B cell (primary cell): Measurements from ENCODE around the gene HSPA14. TPM values are rescaled to one million over a fixed set of nuclear protein-coding genes. Genes with fewer than 3 reads are reported as not detected.

ENCODE experiments used
- ATAC-seq: fragments of 200-7000 bp; cut with Tn5 transposase; one replicate; pipeline ENCODE4 v1.10.0; 2021; ENCODE audit warnings: low read depth, mild to moderate bottlenecking, moderate number of reproducible peaks, moderate library complexity
- CTCF ChIA-PET: fragments of 350-600 bp; sonication (Branson Sonifier 250); formaldehyde crosslinking; loops from one replicate; lab custom pipeline; 2021; ENCODE audit warnings: antibody characterized with exemption, inconsistent platforms; lab: Charles Lee
- POLR2A ChIA-PET: fragments of 350-600 bp; sonication (Branson Sonifier 250); formaldehyde crosslinking; loops from one replicate; lab custom pipeline; 2021; ENCODE audit warnings: antibody characterized with exemption; lab: Charles Lee
- DNase-seq: peaks from one replicate; pipeline ENCODE4 v3.0.0; 2013
- H2AFZ ChIP-seq: 2 replicates; pipeline ENCODE4 v1.6.1; 2012; ENCODE audit warnings: mild to moderate bottlenecking, low read depth, low read length; ENCODE audit not compliant: insufficient read depth, poor library complexity, severe bottlenecking
- H3K27ac ChIP-seq, 2 donors: 1 replicate in 1 of 2; 2 replicates in 1 of 2; pipeline ENCODE4 v1.5.1; 2012 to 2013; ENCODE audit warnings: low read length in 2 of 2, mild to moderate bottlenecking in 2 of 2, moderate library complexity in 1 of 2
- H3K27me3 ChIP-seq, 4 experiments: fragments of 200-600 bp in 1 of 4; sonication (generic) in 1 of 4; replicated peaks in 1 of 4; 1 replicate in 2 of 4; 2 replicates in 2 of 4; pipeline versions ENCODE4 v1.6.1 to v1.7.0; 2013 to 2016; ENCODE audit warnings: low read length in 3 of 4, mild to moderate bottlenecking in 2 of 4, mixed read lengths in 1 of 4, moderate library complexity in 1 of 4; ENCODE audit not compliant: insufficient read depth in 4 of 4, control insufficient read depth in 3 of 4; ENCODE audit errors: control extremely low read depth in 1 of 4
- H3K36me3 ChIP-seq, 2 experiments: replicated peaks in 1 of 2; 1 replicate in 1 of 2; 2 replicates in 1 of 2; pipeline versions ENCODE4 v1.6.1 to v1.7.1; 2013; ENCODE audit warnings: low read length in 1 of 2; ENCODE audit not compliant: insufficient read depth in 2 of 2, control insufficient read depth in 1 of 2; ENCODE audit errors: control extremely low read depth in 1 of 2, extremely low read depth in 1 of 2
- H3K4me1 ChIP-seq, 2 donors: fragments of 200-600 bp in 1 of 2; sonication (generic) in 1 of 2; 1 replicate in 1 of 2; 2 replicates in 1 of 2; pipeline versions ENCODE4 v1.5.1 to v1.6.1; 2013 to 2017; ENCODE audit warnings: low read length in 2 of 2; ENCODE audit not compliant: control insufficient read depth in 2 of 2, insufficient read depth in 2 of 2
- H3K4me2 ChIP-seq: replicated peaks from 2 replicates; pipeline ENCODE3; 2012; ENCODE audit warnings: mild to moderate bottlenecking, low read depth, low read length; ENCODE audit not compliant: poor library complexity, severe bottlenecking
- H3K4me3 ChIP-seq, 5 experiments: fragments of 200-600 bp in 1 of 5; sonication (generic) in 1 of 5; 1 replicate in 3 of 5; 2 replicates in 2 of 5; pipeline versions ENCODE4 v1.5.1 to v1.7.0; 2011 to 2016; ENCODE audit warnings: low read length in 4 of 5, mild to moderate bottlenecking in 4 of 5, low read depth in 2 of 5, control low read depth in 1 of 5, moderate library complexity in 1 of 5; ENCODE audit not compliant: insufficient read depth in 1 of 5; ENCODE audit errors: control extremely low read depth in 1 of 5, extremely low read depth in 1 of 5
- H3K79me2 ChIP-seq: fragments of 200-600 bp; sonication (generic); one replicate; pipeline ENCODE4 v1.6.0; 2016; ENCODE audit warnings: low read length; ENCODE audit not compliant: control insufficient read depth, insufficient read depth
- H3K9ac ChIP-seq: fragments of 200-600 bp; sonication (generic); 2 replicates; pipeline ENCODE4 v1.6.1; 2017; ENCODE audit warnings: mild to moderate bottlenecking, low read length, moderate library complexity
- H3K9me3 ChIP-seq, 3 donors: one replicate each; pipeline versions ENCODE4 v1.6.1 to v1.7.1; 2013; ENCODE audit warnings: low read length in 2 of 3; ENCODE audit not compliant: control insufficient read depth in 2 of 3, insufficient read depth in 1 of 3; ENCODE audit errors: control extremely low read depth in 1 of 3
- H4K20me1 ChIP-seq: 2 replicates; pipeline ENCODE4 v1.6.0; 2012; ENCODE audit warnings: mild to moderate bottlenecking, low read length; ENCODE audit not compliant: insufficient read depth, control insufficient read depth, poor library complexity, severe bottlenecking
- H3K27ac Mint-ChIP-seq: one replicate; pipeline ENCODE4 v1.8.0; 2021; ENCODE audit warnings: mixed read lengths
- H3K27me3 Mint-ChIP-seq: one replicate; pipeline ENCODE4 v1.8.0; 2021; ENCODE audit warnings: mixed read lengths
- H3K4me1 Mint-ChIP-seq: one replicate; pipeline ENCODE4 v1.8.0; 2021; ENCODE audit warnings: mixed read lengths
- H3K4me3 Mint-ChIP-seq: one replicate; pipeline ENCODE4 v1.8.0; 2021; ENCODE audit warnings: mixed read lengths
- H3K9me3 Mint-ChIP-seq: one replicate; pipeline ENCODE4 v1.8.0; 2022; ENCODE audit warnings: mixed read lengths; ENCODE audit not compliant: insufficient read depth
- EZH2 ChIP-seq: IDR thresholded peaks from 2 replicates; pipeline ENCODE4 v1.6.1; 2012; ENCODE audit warnings: borderline replicate concordance, low read depth, mild to moderate bottlenecking, moderate library complexity, low read length; ENCODE audit not compliant: insufficient read depth, poor library complexity, severe bottlenecking
- WGBS: methylation state at CpG from one replicate; pipeline ENCODE4 v1.1.5; 2013; ENCODE audit warnings: missing lambda C conversion rate; ENCODE audit not compliant: insufficient coverage; 5-methylcytosine and 5-hydroxymethylcytosine counted together
- intact Hi-C: fragments of 100-400 bp; cut with micrococcal nuclease; formaldehyde crosslinking; loops from one replicate; pipeline ENCODE4 v1.10.0; 2022
- polyA plus RNA-seq: library from polyadenylated mRNA; depleted of rRNA; stranded (reverse); fragments of >200 nt; gene quantifications from 2 replicates; pipeline ENCODE4 v1.2.3, GENCODE V29; 2012
- total RNA-seq, 2 donors: library from RNA; stranded (reverse); fragments of 120-200 nt in 1 of 2; gene quantifications; 1 replicate in 1 of 2; 2 replicates in 1 of 2; pipeline versions ENCODE4 v1.2.3 to v1.2.4, GENCODE V29; 2013 to 2022
- TF ChIP-seq, protein P1 (sequence below): fragments of 200-600 bp; IDR thresholded peaks from one replicate; pipeline ENCODE4 v1.8.0; 2022; ENCODE audit warnings: antibody characterized with exemption, mild to moderate bottlenecking

The HSPA14 gene
- total and polyA plus RNA-seq, 2 donors (not counting 1 experiment from before 2014, with no cell fraction given), result 10.8 to 12.8 TPM

DNA sequence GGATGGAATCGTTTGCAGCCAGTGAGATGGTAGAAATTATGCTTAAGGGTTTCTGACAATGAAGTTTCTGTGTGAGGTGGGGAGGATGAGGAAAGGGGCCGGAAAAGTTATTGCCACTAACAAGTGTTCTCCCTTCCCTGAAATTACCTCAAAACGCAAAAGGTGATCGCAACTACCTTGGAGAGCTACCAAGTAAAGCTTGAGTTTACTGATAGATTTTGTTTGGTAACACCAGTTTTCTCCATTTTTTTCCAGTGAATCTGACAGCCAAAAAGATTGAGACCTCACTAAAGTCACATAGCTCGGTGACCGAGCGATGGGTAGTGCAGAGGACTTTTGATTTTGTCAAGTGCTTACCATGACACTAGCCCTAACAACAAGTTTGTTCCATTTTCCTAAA lies 42.1 kb downstream of the HSPA14 start:
- peaks cover 0 to 6% (median 0%) of the 10 kb centered on the region in 4 experiments for H3K27me3 ChIP-seq
- no peaks in the 10 kb centered on the region for H3K36me3 ChIP-seq
- Mint-ChIP-seq H3K4me1 (peaks cover 28% of the 10 kb centered on the region), H3K27me3 (no peaks in the 10 kb centered on the region), H3K4me3 (peak overlapping the region; percentile 96), H3K27ac (no peak overlapping the region), H3K9me3 (no peaks in the 10 kb centered on the region)
- H3K4me3 ChIP-seq, result no peak overlapping the region
- ATAC-seq (no peak), DNase-seq (no peak)
- POLR2A ChIA-PET, result no interaction called here
- no peaks in the 10 kb centered on the region for H4K20me1 ChIP-seq
- peaks cover 17 to 23% of the 10 kb centered on the region in 2 donors for H3K4me1 ChIP-seq
- H3K9me3 ChIP-seq, result no peaks in the 10 kb centered on the region
- H3K27ac ChIP-seq, result no peak overlapping the region
- H3K4me2 ChIP-seq, result peak overlapping the region; percentile 99
- WGBS, result 60% methylated on average over 1 of the region's 7 CpGs
- peaks cover 31% of the 10 kb centered on the region for H3K79me2 ChIP-seq
- H2AFZ ChIP-seq, result peak overlapping the region; percentile 99
- intact Hi-C loops, result no loop called here
- TF ChIP-seq, protein P1, sequence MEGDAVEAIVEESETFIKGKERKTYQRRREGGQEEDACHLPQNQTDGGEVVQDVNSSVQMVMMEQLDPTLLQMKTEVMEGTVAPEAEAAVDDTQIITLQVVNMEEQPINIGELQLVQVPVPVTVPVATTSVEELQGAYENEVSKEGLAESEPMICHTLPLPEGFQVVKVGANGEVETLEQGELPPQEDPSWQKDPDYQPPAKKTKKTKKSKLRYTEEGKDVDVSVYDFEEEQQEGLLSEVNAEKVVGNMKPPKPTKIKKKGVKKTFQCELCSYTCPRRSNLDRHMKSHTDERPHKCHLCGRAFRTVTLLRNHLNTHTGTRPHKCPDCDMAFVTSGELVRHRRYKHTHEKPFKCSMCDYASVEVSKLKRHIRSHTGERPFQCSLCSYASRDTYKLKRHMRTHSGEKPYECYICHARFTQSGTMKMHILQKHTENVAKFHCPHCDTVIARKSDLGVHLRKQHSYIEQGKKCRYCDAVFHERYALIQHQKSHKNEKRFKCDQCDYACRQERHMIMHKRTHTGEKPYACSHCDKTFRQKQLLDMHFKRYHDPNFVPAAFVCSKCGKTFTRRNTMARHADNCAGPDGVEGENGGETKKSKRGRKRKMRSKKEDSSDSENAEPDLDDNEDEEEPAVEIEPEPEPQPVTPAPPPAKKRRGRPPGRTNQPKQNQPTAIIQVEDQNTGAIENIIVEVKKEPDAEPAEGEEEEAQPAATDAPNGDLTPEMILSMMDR, result no peak
- TF ChIP-seq EZH2, result no peak
- CTCF ChIA-PET, result interaction anchor here (1.2 kb wide), 1 partner anchor 23 kb away, joined by 3 read pairs; no protein-coding TSS in a partner anchor
- H3K9ac ChIP-seq, result peak overlapping the region; percentile 95

DNA sequence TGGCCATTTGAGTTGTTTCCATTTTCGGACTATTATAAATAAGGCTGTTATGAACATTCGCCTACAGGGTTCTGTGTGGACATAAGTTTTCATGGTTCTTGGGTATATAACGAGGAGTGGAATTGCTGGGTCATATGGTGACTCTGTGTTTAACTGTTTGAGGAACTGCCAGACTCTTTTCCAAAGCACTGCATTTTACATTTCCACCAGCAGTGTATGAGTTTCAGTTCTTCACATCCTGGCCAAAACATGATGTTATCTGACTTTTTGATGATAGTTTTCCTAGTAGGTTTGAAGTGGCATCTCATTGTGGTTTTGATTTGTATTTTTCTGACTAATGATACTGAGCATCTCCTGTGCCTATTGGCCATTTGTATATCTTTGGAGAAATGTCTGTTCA lies 46.0 kb downstream of the HSPA14 start:
- H3K4me1 ChIP-seq, result peaks cover 8 to 11% of the 10 kb centered on the region in 2 donors
- Mint-ChIP-seq H3K4me3 (no peak overlapping the region), H3K27ac (no peak overlapping the region), H3K27me3 (no peaks in the 10 kb centered on the region), H3K4me1 (peaks cover 13% of the 10 kb centered on the region), H3K9me3 (no peaks in the 10 kb centered on the region)
- no peak for DNase-seq
- no peak for TF ChIP-seq EZH2
- TF ChIP-seq, protein P1, result no peak
- peaks cover 28% of the 10 kb centered on the region for H3K79me2 ChIP-seq
- POLR2A ChIA-PET, result no interaction called here
- H4K20me1 ChIP-seq, result no peaks in the 10 kb centered on the region
- H3K36me3 ChIP-seq, result no peaks in the 10 kb centered on the region
- intact Hi-C loops, result no loop called here
- no peak overlapping the region for H3K27ac ChIP-seq
- WGBS, result no CpG with 5 or more reads among the region's 3 CpGs
- H3K27me3 ChIP-seq, result peaks cover 0 to 6% (median 0%) of the 10 kb centered on the region in 4 experiments
- no peaks in the 10 kb centered on the region for H3K9me3 ChIP-seq
- no peak for ATAC-seq
- CTCF ChIA-PET, result no interaction called here
- no peak overlapping the region for H2AFZ ChIP-seq
- H3K9ac ChIP-seq, result no peak overlapping the region
- no peak overlapping the region for H3K4me3 ChIP-seq
- no peak overlapping the region for H3K4me2 ChIP-seq
